Liver (tissue), 9 donors: ENCODE measurements around the gene TBC1D16. TPM values are rescaled to one million over a fixed set of nuclear protein-coding genes. Genes with fewer than 3 reads are reported as not detected.

Experiments used
- DNase-seq: peaks from one replicate; pipeline ENCODE4 v3.0.0-alpha.2; 2017; ENCODE audit warnings: low spot score
- H3K27ac ChIP-seq, 2 donors: one replicate each; pipeline ENCODE4 v1.7.0; 2013; ENCODE audit warnings: inconsistent platforms in 2 of 2, low read length in 2 of 2, control low read depth in 1 of 2, low read depth in 1 of 2, mild to moderate bottlenecking in 1 of 2
- H3K27me3 ChIP-seq, 4 donors: one replicate each; pipeline versions ENCODE4 v1.6.1 to v1.7.0; 2013; ENCODE audit warnings: low read length in 3 of 4, inconsistent platforms in 1 of 4, mild to moderate bottlenecking in 1 of 4, moderate library complexity in 1 of 4; ENCODE audit not compliant: control insufficient read depth in 4 of 4, insufficient read depth in 4 of 4
- H3K36me3 ChIP-seq, 4 donors: one replicate each; pipeline versions ENCODE4 v1.6.1 to v1.7.0; 2013; ENCODE audit warnings: low read length in 3 of 4, mild to moderate bottlenecking in 3 of 4, low read depth in 1 of 4, moderate library complexity in 1 of 4; ENCODE audit not compliant: control insufficient read depth in 4 of 4, insufficient read depth in 3 of 4
- H3K4me1 ChIP-seq, 4 donors: one replicate each; pipeline versions ENCODE4 v1.6.1 to v1.7.0; 2013; ENCODE audit warnings: low read length in 3 of 4, mild to moderate bottlenecking in 3 of 4, moderate library complexity in 1 of 4; ENCODE audit not compliant: control insufficient read depth in 4 of 4, insufficient read depth in 4 of 4
- H3K4me3 ChIP-seq, 3 donors: one replicate each; pipeline versions ENCODE4 v1.6.1 to v1.7.0; 2013; ENCODE audit warnings: low read length in 3 of 3, control low read depth in 1 of 3, low read depth in 1 of 3, mild to moderate bottlenecking in 1 of 3
- H3K9ac ChIP-seq, 2 donors: one replicate each; pipeline ENCODE4 v1.7.0; 2013; ENCODE audit warnings: low read length in 2 of 2, mild to moderate bottlenecking in 2 of 2, moderate library complexity in 2 of 2, control low read depth in 1 of 2, low read depth in 1 of 2
- H3K9me3 ChIP-seq, 4 donors: one replicate each; pipeline versions ENCODE4 v1.6.1 to v1.7.0; 2013; ENCODE audit warnings: low read length in 3 of 4; ENCODE audit not compliant: control insufficient read depth in 4 of 4
- FOXA1 ChIP-seq: IDR thresholded peaks from 2 replicates; pipeline ENCODE4 v1.6.1; 2016; ENCODE audit warnings: antibody characterized with exemption
- GABPA ChIP-seq, 2 donors: IDR thresholded peaks in 1 of 2; conservative IDR thresholded peaks in 1 of 2; 2 replicates each; pipeline ENCODE4 v1.6.1; 2016; ENCODE audit warnings: antibody characterized with exemption in 2 of 2, mild to moderate bottlenecking in 1 of 2, moderate library complexity in 1 of 2
- HNF4A ChIP-seq, 2 donors: conservative IDR thresholded peaks; 2 replicates each; pipeline ENCODE4 v1.6.1; 2016; ENCODE audit warnings: antibody characterized with exemption in 2 of 2, mild to moderate bottlenecking in 2 of 2
- RAD21 ChIP-seq, 2 donors: IDR thresholded peaks; 2 replicates each; pipeline ENCODE4 v1.6.1; 2016; ENCODE audit warnings: antibody characterized with exemption in 2 of 2, mild to moderate bottlenecking in 2 of 2
- RXRA ChIP-seq, 2 donors: IDR thresholded peaks; 2 replicates each; pipeline ENCODE4 v1.6.1; 2017 to 2018; ENCODE audit warnings: antibody characterized with exemption in 2 of 2, mild to moderate bottlenecking in 1 of 2
- TAF1 ChIP-seq: conservative IDR thresholded peaks from 2 replicates; pipeline ENCODE4 v1.6.1; 2016; ENCODE audit warnings: antibody characterized with exemption, mild to moderate bottlenecking
- YY1 ChIP-seq: IDR thresholded peaks from 2 replicates; pipeline ENCODE4 v1.6.1; 2016; ENCODE audit warnings: antibody characterized with exemption, mild to moderate bottlenecking
- WGBS: extraction: QIAGEN DNeasy Blood & Tissue Kit; methylation state at CpG from one replicate; pipeline ENCODE4 v1.1.7; 2013; 5-methylcytosine and 5-hydroxymethylcytosine counted together
- polyA plus RNA-seq, 2 donors: library from polyadenylated mRNA; stranded (reverse) in 1 of 2; unstranded in 1 of 2; fragments of 200-250 nt in 1 of 2; fragments of >200 nt in 1 of 2; fragmentation: Nextera tagmentation in 1 of 2; extraction: Ambion mirVana in 1 of 2; gene quantifications; one replicate each; pipeline versions ENCODE4 v1.2.1 to v1.2.3, GENCODE V29; 2013 to 2015
- total RNA-seq, 2 donors: library from RNA; depleted of rRNA; stranded (reverse); fragments of >200 nt; gene quantifications; one replicate each; pipeline ENCODE4 v1.2.3, GENCODE V29; 2014
- TF ChIP-seq, protein P1 (sequence below): IDR thresholded peaks from 2 replicates; pipeline ENCODE4 v1.6.1; 2016; ENCODE audit warnings: antibody characterized with exemption
- TF ChIP-seq, protein P2 (sequence below): fragments of 150-350 bp; IDR thresholded peaks from 2 replicates; pipeline ENCODE4 v1.5.1; 2017; ENCODE audit warnings: improper control_type of control experiment, low read depth, low read length; ENCODE audit not compliant: missing input control
- TF ChIP-seq, protein P3 (sequence below): IDR thresholded peaks from 2 replicates; pipeline ENCODE4 v1.6.1; 2016; ENCODE audit warnings: antibody characterized with exemption, mild to moderate bottlenecking
- donor health status: healthy.
- donor health status: healthy.
- donor health status: healthy.
- donor health status: healthy.
- donor health status: healthy.

TBC1D16 gene
- total and polyA plus RNA-seq, 4 donors = 3.4 to 29.5 (median 4.7) TPM

DNA sequence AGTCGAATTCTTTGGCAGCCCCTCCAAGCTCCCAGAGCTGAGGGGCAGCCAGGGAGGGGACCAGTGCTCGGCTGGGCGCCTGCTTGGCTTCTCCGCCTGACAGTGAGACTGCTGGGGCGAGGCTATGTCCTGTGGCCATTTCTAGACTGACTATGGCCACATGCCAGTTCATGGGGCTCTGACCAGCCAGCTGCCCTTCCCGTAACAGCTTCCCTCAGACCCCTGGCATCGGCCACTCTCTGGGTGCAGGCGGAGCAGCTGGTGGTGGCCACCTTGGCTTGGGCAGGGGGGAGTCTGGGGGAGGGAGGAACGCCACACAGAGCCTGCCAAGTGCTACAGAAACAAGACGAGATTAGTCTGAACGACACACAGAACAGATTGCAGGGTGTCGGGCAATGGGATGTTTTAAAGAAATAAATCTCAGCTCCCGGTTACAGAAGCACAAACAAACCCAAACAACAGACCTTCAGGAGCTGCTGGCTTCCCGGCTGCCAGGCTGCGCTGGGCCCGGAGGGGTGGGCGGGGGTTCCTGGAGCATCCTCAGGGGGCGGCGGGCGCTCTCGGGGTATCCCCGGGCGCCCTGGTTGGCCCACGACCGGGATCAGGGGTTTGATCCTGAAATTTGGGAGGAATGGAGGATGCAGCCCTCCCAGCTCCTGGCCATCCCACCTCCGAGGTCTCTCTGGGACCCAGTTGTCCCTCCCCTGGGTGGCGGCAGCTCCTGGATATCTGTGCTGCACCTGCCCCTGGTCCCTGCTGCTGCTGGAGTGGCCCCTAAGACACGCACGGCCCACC is 34.5 kb downstream of the TBC1D16 start:
- H3K4me3 ChIP-seq = no peak overlapping the region
- H3K27ac ChIP-seq = no peak overlapping the region
- H3K9me3 ChIP-seq = no peaks in the 10 kb centered on the region
- peaks cover 0 to 10% (median 4%) of the 10 kb centered on the region in 4 donors for H3K4me1 ChIP-seq
- no peaks in the 10 kb centered on the region for H3K27me3 ChIP-seq
- no peak for DNase-seq
- WGBS = 97% methylated on average over 29 of the region's 29 CpGs
- no peaks in the 10 kb centered on the region for H3K36me3 ChIP-seq
- TF ChIP-seq RAD21 (IDR thresholded peaks at IDR 0.05) = no peak
- no peak for TF ChIP-seq YY1
- TF ChIP-seq, protein P1, sequence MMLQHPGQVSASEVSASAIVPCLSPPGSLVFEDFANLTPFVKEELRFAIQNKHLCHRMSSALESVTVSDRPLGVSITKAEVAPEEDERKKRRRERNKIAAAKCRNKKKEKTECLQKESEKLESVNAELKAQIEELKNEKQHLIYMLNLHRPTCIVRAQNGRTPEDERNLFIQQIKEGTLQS = no peak
- TF ChIP-seq RXRA (IDR thresholded peaks at IDR 0.05) = no peak
- TF ChIP-seq, protein P2, sequence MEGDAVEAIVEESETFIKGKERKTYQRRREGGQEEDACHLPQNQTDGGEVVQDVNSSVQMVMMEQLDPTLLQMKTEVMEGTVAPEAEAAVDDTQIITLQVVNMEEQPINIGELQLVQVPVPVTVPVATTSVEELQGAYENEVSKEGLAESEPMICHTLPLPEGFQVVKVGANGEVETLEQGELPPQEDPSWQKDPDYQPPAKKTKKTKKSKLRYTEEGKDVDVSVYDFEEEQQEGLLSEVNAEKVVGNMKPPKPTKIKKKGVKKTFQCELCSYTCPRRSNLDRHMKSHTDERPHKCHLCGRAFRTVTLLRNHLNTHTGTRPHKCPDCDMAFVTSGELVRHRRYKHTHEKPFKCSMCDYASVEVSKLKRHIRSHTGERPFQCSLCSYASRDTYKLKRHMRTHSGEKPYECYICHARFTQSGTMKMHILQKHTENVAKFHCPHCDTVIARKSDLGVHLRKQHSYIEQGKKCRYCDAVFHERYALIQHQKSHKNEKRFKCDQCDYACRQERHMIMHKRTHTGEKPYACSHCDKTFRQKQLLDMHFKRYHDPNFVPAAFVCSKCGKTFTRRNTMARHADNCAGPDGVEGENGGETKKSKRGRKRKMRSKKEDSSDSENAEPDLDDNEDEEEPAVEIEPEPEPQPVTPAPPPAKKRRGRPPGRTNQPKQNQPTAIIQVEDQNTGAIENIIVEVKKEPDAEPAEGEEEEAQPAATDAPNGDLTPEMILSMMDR = no peak
- TF ChIP-seq TAF1 = no peak
- TF ChIP-seq, protein P3, sequence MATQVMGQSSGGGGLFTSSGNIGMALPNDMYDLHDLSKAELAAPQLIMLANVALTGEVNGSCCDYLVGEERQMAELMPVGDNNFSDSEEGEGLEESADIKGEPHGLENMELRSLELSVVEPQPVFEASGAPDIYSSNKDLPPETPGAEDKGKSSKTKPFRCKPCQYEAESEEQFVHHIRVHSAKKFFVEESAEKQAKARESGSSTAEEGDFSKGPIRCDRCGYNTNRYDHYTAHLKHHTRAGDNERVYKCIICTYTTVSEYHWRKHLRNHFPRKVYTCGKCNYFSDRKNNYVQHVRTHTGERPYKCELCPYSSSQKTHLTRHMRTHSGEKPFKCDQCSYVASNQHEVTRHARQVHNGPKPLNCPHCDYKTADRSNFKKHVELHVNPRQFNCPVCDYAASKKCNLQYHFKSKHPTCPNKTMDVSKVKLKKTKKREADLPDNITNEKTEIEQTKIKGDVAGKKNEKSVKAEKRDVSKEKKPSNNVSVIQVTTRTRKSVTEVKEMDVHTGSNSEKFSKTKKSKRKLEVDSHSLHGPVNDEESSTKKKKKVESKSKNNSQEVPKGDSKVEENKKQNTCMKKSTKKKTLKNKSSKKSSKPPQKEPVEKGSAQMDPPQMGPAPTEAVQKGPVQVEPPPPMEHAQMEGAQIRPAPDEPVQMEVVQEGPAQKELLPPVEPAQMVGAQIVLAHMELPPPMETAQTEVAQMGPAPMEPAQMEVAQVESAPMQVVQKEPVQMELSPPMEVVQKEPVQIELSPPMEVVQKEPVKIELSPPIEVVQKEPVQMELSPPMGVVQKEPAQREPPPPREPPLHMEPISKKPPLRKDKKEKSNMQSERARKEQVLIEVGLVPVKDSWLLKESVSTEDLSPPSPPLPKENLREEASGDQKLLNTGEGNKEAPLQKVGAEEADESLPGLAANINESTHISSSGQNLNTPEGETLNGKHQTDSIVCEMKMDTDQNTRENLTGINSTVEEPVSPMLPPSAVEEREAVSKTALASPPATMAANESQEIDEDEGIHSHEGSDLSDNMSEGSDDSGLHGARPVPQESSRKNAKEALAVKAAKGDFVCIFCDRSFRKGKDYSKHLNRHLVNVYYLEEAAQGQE = no peak
- TF ChIP-seq FOXA1 = no peak
- no peak for TF ChIP-seq GABPA (IDR thresholded peaks at IDR 0.05 in 1 of 2, conservative IDR thresholded peaks at IDR 0.05 in 1 of 2)
- H3K9ac ChIP-seq = no peak overlapping the region

DNA sequence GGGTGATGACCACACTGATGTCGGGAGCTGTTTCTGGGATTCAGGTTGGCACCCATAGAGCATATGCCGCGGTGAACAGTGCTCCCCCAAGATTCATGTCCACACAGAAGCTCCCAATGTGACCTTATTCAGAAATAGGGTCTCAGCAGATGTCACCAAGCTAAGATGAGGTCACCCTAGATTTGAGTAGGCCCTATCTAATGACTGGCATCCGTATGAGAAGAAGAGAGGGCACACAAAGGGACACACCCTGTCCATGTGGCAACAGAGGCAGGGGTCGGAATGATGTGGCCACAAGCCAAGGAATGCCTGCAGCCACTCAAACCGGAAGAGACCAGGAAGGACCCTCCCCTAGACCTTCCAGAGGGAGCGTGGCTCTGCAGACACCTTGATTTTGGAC is 35.5 kb downstream of the TBC1D16 start:
- Histone ChIP-seq H3K4me3 (no peak overlapping the region), H3K27me3 (no peaks in the 10 kb centered on the region), H3K4me1 (no peaks in the 10 kb centered on the region), H3K36me3 (no peaks in the 10 kb centered on the region), H3K27ac (no peak overlapping the region), H3K9me3 (no peaks in the 10 kb centered on the region), H3K9ac (no peak overlapping the region)
- 96% methylated on average over 7 of the region's 7 CpGs for WGBS
- no peak for TF ChIP-seq HNF4A (conservative IDR thresholded peaks at IDR 0.05)
- TF ChIP-seq YY1 = no peak
- no peak for TF ChIP-seq RAD21 (IDR thresholded peaks at IDR 0.05)
- no peak for DNase-seq
